VCaP (cell line): ENCODE results near the gene NUP93.
"Not testable (repeated sequence)": the region's sequence is repeated elsewhere in the genome, so short reads cannot be mapped to it uniquely, and the experiment has no call there.

Experiments used
- H3K27ac ChIP-seq: fragments of 450-650 bp; 2 replicates; pipeline ENCODE4 v1.5.1; 2017
- CTCF ChIP-seq: fragments of 450-650 bp; conservative IDR thresholded peaks from 2 replicates; pipeline ENCODE4 v1.5.1; 2017; ENCODE audit warnings: mild to moderate bottlenecking, moderate library complexity

NUP93 gene

GRCh38 chr16:56807011-56807675 lies 77.2 kb downstream of the NUP93 start:
- no peak overlapping the region; the same call in 1 of the 2 replicates for H3K27ac ChIP-seq
- no peak for TF ChIP-seq CTCF

DNA sequence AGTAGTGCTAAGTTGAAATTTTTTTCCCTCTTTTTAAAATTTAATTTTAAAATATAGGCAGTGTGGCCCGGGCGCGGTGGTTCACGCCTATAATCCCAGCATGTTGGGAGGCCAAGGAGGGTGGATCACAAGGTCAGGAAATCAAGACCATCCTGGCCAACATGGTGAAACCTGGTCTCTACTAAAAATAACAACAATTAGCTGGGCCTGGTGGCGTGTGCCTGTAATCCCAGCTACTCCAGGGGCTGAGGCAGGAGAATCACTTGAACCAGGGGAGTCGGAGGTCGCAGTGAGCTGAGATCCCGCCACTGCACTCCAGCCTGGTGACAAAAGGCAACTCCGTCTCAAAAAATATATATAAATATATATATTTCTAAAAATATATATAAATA lies 77.7 kb downstream of the NUP93 start:
- not testable (repeated sequence) for H3K27ac ChIP-seq

DNA sequence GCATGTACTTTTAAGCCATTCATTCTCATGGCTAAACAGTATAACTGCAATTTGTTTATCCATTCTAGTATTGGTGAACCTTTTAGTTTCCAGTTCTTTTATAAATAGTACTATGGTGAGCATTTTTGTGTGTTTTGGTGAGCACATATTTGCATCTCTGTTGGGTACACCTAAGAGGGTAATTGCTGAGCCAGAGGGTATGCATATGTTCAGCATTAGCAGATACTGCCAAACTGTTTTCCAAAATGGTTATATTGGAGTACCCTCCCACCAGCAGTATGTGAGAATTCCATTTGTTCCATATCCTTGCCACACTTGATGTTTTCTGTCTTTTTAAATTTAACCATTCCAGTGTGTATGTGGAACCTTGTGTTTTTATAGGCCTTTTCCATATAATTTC lies 81.0 kb downstream of the NUP93 start:
- H3K27ac ChIP-seq, result no peak overlapping the region
- no peak for TF ChIP-seq CTCF

GRCh38 chr16:56811602-56812001 lies 81.7 kb downstream of the NUP93 start:
- H3K27ac ChIP-seq, result not testable (repeated sequence)

DNA sequence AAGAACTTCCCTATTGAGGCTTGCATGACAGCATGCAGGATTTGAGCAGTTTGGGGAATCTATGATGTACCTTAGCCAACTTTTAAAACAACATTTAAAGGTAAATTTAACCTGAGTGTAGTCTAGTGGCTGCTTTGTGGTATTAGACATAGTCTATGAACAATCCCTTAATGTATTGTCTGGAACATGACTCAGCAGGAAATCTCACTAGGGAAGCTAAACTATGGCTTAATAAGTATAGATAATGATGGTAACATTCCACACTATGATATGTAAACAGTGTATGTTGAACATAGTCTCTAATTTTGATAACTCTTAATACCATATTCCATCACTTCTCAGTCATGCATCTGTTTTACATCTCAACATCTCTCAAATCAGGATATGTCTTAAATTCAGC lies 83.0 kb downstream of the NUP93 start:
- H3K27ac ChIP-seq, result no peak overlapping the region
- no peak for TF ChIP-seq CTCF

- no peak for TF ChIP-seq CTCF
- peak overlapping the region; percentile 19 for H3K27ac ChIP-seq
Measured at GRCh38 chr16:56814537-56815432, 84.9 kb downstream of the NUP93 start.

DNA sequence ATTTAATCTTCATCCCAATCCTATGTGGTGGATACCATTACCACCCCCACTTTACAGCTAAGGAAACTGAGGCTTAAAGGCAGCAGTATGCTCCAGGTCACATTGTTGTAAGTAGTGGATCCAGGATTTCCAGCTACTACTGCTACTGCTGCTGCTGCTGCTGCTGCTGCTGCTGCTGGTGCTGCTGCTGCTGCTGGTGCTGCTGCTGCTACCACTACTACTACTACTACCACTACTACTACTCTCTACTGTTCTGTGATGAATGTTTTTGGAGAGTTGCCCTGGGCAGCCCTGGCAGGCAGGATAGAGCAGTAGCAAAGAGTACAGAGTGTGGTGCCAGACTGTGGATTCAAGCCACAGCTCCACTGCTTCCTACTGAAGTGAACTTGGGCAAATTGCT lies 85.8 kb downstream of the NUP93 start:
- no peak overlapping the region; the same call in 1 of the 2 replicates for H3K27ac ChIP-seq
- TF ChIP-seq CTCF, result no peak

DNA sequence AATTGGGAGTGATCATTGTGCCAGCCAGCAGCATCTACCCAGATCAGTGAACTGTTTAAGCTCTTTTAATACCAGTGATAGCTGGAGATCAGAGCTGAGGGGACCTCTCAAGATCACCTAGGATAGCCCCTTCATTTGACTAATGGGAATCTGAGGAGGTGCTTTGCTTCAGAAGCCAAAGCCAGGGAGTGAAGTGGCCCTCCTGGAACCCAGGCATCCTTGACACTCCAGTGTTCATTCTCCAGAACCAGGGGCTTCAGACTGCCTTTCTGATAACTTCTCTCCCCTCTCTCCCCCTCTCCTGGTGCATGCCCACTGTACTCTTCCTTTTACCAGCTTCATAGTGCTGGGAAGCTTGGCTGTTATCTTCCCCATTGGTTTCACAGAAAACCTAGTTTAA lies 87.1 kb downstream of the NUP93 start:
- TF ChIP-seq CTCF, result no peak
- no peak overlapping the region for H3K27ac ChIP-seq
